GM19455 (cell line): ENCODE measurements around the gene PEAK3.

Experiments
- ATAC-seq: cut with Tn5 transposase; IDR thresholded peaks from one replicate; pipeline ENCODE4 v1.9.1; 2021; ENCODE audit not compliant: unreplicated experiment

Gene PEAK3

DNA sequence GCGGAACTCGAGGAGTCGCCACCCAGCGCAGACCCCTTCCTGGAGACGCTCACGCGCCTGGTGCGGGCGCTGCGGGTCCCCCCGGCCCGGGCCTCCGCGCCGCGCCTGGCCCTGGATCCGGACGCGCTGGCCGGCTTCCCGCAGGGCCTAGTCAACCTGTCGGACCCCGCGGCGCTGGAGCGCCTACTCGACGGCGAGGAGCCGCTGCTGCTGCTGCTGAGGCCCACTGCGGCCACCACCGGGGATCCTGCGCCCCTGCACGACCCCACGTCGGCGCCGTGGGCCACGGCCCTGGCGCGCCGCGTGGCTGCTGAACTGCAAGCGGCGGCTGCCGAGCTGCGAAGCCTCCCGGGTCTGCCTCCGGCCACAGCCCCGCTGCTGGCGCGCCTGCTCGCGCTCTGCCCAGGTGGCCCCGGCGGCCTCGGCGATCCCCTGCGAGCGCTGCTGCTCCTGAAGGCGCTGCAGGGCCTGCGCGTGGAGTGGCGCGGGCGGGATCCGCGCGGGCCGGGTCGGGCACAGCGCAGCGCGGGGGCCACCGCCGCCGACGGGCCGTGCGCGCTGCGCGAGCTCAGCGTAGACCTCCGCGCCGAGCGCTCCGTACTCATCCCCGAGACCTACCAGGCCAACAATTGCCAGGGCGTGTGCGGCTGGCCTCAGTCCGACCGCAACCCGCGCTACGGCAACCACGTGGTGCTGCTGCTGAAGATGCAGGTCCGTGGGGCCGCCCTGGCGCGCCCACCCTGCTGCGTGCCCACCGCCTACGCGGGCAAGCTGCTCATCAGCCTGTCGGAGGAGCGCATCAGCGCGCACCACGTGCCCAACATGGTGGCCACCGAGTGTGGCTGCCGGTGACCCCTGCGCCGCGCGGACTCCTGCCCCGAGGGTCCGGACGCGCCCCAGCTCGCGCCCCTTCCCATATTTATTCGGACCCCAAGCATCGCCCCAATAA is 30.6 kb downstream of the PEAK3 start:
- ATAC-seq = no peak

DNA sequence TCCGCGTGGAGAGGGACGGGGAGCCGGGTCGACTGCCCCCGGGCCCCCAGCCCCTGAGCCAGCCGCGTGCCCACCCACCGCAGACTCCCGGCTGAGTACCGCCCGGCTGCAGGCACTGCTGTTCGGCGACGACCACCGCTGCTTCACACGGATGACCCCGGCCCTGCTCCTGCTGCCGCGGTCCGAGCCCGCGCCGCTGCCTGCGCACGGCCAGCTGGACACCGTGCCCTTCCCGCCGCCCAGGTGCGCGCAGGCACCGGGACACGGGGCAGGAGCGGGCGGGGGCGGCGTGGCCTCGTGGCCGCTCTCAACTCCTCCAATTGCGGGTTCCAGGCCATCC is 31.2 kb downstream of the PEAK3 start:
- ATAC-seq = no peak

DNA sequence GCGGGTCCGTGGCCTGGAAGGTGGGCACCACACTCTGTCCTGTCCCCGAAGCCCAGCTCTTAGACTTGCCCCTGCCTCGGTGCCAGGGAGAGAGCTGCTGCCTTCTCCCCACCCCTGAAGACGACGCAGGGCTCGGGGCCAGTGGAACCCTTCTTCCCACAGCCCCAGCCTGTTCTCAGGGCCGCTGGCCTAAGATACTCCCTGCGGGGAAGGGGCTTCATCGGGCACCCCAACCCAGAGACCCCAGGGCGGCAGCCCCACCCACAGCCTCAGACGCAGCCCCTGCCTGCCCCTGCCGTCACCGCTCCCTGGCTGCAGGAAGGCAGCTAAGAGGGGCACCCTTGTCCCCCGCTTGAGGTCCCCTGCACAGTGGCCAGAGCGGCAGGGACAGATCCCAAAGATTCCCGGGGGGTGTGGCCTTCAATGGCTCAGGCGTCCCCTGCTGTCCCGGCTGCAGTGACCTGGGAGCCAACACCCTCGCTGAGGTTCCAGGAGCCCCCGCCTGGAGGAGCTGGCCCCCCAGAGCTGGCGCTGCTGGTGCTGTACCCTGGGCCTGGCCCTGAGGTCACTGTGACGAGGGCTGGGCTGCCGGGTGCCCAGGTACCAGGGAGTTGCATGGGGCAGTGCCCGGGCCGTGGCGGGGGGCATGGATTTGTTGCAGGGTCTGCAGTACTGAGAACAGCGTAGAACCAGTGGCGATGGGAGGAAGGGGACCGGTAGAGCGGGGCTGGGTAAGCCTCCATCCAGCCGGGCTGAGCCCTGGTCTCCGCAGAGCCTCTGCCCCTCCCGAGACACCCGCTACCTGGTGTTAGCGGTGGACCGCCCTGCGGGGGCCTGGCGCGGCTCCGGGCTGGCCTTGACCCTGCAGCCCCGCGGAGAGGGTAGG is 31.9 kb downstream of the PEAK3 start:
- no peak for ATAC-seq

DNA sequence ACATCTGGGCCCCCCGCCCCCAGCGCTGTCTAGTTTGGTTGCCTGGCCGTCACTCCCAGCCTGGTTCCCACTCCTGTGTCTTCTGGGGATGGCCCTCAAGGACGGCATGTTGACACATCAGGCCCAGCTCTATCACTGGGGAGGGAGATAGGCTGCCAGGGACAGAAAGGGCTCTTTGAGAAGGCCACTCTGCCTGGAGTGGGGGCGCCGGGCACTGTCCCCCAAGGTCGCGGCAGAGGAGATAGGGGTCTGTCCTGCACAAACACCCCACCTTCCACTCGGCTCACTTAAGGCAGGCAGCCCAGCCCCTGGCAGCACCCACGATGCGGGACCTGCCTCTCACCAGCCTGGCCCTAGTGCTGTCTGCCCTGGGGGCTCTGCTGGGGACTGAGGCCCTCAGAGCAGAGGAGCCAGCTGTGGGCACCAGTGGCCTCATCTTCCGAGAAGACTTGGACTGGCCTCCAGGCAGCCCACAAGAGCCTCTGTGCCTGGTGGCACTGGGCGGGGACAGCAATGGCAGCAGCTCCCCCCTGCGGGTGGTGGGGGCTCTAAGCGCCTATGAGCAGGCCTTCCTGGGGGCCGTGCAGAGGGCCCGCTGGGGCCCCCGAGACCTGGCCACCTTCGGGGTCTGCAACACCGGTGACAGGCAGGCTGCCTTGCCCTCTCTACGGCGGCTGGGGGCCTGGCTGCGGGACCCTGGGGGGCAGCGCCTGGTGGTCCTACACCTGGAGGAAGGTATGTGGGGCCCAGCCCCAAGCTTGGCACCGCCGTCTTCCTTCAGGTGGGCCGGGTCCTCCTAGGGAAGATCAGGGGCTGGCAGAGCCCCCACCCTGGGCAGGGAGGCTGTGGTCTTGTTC is 32.7 kb downstream of the PEAK3 start, which contains the start of gene AMH:
TSS of gene AMH (plus strand) at position 314 of the 857 bp plus-strand sequence. CDS start at position 324, 10 bp downstream.
- no peak for ATAC-seq

DNA sequence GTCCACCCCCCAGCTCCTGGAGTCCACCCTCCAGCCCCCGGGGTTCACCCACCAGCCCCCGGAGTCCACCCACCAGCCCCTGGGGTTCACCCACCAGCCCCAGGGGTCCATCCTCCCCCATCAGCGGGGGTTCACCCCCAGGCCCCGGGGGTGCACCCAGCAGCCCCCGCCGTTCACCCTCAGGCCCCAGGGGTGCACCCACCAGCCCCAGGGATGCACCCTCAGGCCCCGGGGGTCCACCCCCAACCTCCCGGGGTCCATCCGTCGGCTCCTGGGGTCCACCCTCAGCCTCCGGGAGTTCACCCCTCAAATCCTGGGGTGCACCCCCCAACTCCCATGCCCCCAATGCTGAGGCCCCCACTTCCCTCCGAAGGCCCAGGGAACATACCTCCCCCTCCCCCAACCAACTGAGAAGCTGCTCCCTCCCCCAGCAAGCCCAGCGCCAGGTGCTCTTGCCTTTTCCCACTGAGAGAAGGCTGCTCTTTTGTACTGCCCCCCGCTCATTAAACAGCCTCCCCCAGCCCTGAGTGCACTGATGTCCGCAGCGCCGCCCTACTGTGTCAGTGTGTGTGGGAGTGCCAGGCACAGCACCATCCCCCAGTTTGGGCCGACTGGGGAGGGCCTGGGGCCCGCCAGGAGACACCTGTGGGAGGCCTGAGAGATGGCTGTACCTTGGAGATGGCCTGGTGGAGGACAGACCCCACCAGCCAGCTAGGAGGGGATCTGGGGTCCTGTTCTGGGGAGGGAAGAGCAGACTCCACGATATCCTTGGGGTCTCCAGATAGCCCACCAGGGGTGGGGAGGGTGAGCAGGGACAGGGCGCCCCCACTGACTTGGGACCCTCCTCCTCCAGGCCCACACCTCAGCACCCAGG is 33.6 kb downstream of the PEAK3 start:
- ATAC-seq = no peak

DNA sequence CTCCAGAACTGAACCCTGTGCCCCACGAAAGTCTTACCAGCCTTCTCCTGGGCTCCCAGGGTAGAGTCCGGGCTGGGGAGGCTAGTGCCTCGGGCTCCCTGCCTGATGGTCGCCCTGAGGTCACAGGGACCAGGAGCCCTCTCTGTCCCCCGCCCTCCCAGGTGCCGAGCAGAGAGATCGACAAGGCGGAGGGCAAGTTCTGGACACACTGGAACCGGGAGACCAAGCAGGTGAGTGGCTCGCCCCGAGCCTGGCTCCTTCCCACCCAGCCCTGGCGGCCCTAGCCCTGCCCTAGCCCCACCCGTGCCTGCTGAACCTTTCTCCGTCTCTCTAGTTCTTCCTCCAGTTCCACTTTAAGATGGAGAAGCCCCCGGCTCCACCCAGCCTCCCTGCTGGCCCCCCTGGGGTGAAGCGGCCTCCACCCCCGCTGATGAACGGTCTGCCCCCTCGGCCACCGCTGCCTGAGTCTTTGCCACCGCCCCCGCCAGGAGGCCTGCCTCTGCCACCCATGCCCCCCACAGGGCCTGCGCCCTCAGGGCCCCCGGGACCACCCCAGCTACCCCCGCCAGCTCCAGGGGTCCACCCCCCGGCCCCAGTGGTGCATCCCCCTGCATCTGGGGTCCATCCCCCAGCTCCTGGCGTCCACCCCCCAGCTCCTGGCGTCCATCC is 34.4 kb downstream of the PEAK3 start:
- ATAC-seq = no peak

DNA sequence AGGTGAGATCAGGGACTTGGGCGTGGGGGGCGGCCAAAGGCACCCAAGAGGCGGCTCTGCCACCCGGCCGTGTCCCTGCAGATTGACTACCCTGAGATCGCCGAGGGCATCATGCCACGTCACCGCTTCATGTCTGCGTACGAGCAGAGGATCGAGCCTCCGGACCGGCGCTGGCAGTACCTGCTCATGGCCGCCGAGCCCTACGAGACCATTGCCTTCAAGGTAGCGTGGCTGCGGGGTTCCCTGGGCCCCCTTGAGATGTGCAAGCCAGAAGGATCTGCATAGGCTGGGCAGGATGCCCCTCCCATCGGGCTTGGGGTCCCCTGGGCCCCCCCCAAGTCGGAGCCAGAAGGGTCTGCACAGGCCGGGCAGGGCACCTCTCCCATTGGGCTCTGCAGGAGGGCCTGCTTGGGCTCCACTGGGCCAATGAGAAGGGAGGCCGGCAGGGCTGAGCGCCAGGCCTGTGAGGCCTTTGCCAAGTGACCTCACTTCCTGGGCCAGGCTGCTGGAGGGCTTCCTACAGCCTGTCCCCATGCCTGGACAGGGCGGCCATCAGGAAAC is 35.1 kb downstream of the PEAK3 start:
- ATAC-seq = no peak

DNA sequence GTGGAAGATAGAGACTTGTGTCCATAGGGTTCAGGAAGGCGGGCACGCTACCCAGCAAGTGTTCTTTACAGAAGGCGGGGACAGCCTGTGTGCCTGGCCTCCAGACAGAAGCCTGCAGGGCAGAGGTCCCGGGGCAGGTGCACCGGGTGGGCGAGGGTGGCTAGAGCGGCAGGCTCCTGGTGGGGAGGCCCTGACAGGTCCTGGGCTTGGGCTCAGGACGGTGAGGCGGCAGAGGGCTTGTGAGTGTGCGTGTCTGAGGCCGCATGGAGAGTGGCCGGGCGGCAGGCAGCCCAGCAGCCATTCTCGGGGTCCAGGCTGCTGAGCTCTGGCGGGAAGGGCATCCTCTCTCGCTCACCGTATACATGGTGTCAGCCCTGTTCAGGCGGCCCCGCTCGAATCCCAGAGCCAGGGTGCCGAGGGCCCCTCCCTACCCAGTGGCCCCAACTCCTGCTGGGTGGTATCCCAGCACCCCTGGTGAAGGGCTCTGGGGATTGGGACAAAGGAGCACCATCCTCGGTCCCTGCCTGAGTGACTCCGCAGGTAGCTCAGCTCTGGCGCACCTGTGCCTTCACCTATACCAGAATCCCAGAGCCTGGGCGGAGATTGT is 35.9 kb downstream of the PEAK3 start:
- no peak for ATAC-seq

DNA sequence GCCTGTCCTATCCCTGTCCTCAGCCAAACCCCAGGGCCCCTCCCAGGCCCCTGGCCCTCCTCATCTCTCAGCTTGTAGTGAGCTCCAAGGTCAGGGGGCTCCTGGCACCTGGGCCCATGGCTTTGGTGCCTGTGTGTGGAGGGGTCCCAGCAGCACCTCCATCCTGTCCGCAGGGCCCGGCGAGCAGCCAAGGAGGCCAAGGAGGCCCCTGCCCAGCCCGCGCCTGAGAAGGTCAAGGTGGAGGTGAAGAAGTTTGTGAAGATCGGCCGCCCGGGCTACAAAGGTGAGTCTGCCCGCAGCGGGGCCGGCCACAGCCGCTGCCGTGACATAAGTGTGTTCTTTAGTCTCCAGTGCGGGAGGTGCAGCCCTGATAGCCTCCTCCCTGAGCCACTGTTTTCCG is 36.7 kb downstream of the PEAK3 start:
- ATAC-seq = no peak

DNA sequence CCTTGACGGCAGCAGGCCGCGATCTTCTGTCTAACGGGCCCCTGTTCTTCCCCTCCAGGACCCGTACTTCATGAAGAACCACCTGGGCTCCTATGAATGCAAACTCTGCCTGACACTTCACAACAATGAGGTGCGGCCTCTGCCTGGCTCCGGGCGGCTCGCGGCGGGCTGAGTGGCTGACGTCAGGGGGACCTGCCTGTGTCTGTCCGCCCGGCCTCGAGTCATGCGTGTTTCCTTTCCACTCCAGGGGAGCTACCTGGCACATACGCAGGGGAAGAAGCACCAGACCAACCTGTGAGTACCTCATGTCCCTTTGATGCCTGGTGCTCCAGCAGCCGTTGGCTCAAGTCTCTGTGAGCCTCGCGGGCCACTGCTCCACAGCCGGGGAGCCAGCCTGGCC is 37.5 kb downstream of the PEAK3 start:
- ATAC-seq = no peak

DNA sequence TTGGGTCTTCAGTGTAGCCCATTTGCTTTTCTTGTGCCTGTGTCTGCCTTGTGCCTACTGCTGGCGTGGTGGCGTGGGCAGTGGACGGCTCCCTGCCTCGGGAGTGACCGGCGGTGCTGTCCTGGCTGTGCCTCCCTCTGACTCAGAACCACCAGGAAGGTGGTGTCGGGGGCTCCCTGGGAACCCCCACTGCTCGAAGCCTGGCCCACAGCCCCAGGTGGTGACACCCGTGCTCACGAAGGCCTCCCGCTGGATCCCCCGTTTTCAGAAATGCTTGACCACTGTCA is 37.9 kb downstream of the PEAK3 start:
- ATAC-seq = no peak

DNA sequence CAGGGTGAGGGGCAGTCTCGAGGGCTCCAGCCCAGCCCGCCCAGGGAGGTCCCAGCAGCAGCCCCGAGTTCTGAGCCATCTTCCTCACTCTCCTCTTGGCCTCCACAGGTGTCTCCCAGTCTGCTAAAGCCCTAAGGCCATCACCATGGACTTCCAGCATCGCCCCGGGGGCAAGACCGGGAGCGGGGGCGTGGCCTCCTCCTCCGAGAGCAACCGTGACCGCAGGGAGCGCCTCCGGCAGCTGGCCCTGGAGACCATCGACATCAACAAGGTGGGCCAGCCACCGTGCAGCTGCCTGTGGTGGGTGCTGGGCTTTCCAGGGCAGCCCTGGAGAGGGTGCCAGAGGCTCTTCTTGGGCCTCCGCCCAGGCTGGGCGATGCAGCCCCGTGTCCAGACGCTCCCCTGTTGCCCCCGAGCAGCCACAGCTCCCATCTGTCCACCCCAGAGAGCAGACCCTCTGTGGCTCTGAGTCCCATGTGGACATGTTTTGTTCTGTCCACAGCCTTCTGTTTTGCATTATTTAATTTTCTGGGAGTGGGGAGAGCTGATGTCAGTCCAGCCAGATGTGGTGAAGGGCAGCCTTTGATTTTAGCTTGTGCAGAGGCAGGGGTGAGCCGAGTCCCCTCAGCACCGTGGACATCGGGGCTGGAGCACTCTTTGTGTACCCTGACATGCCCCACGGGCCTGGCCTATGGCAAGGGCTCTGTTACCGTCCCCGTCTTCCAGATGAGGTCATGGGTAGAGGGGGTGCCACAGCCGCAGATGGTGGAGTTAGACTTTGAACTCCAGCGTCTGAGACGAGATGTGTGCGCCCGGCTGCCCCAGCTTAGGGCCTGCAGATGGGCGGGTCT is 38.5 kb downstream of the PEAK3 start:
- ATAC-seq = no peak

DNA sequence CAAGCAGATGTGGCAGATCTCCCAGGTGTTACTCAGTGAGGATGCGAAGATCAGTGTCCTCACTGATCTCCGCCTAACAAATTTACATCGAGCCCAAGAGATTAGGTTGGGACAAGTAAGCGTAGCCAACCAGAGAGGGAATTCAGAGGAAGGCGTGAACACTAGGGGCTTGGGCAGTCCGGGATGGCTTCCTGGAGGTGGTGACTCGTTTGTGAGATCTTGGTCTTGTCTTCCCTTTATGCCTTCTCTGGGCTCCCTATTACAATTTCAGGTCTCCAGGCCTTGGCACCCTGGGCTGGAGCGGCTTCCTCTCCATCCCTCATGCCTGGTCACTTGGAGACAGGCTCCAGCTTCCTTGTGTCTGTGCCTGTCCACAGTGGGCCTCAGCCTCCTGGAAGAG is 39.2 kb downstream of the PEAK3 start:
- no peak for ATAC-seq

DNA sequence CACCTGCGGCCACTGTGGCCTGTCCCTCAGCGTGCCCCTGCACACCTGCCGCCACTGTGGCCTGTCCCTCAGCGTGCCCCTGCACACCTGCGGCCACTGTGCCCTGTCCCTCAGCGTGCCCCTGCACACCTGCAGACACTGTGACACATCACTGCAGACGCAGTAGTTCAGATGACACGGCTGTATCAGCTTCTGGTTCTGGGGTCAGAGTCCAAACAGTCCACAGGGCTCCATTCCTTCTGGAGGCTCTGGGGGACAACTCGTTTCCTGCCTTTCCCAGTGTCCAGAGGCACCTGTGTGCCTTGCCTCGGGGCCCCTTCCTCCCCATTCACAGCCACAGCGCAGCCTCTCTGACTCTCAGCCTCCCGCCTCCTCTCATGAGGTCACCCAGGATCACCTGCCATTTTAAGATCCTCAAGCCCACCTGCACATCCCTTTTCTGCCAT is 39.9 kb downstream of the PEAK3 start:
- ATAC-seq = no peak

DNA sequence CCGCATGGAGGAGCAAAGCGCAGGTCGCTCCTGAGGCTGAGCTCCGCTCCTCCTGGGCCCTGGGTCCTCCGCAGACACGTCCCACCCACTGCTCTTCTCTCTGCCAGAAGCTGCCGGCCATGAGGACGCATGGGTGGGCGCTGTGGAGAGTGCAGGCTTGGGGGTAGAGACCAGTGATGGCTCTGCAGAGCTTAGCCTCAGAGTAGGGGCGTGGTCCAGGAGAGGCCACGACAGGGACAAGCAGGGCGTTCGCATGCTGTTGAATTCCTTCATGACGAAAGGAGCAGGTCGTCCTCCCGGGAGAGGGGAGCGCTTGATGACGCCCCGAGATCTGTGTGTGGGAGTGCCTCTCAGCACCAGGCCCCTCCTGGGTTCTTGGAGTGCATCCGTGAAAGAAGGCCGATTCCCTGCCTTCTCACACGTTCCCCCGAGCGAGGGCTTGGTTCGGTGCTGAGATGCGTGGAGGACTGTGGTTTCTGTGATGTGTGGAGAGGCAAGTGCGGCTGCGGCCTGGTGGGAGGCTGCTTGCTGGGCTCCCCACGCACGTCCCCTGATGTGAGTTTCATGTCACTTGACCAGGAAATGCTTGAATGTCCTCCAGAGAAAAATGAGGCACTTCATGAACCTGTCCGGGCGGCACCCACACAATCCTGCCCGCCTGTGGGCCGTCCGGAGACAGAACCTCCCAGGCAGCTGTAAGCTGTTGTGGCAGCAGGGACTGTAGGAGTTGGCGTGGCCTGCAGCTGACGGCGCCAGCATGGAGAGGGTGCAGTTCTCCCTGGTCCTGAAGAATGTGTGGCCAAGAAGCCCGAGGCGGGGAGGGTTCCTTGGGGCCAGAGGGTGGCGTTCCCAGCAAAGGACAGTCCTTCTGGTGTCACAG is 40.9 kb downstream of the PEAK3 start:
- no peak for ATAC-seq

DNA sequence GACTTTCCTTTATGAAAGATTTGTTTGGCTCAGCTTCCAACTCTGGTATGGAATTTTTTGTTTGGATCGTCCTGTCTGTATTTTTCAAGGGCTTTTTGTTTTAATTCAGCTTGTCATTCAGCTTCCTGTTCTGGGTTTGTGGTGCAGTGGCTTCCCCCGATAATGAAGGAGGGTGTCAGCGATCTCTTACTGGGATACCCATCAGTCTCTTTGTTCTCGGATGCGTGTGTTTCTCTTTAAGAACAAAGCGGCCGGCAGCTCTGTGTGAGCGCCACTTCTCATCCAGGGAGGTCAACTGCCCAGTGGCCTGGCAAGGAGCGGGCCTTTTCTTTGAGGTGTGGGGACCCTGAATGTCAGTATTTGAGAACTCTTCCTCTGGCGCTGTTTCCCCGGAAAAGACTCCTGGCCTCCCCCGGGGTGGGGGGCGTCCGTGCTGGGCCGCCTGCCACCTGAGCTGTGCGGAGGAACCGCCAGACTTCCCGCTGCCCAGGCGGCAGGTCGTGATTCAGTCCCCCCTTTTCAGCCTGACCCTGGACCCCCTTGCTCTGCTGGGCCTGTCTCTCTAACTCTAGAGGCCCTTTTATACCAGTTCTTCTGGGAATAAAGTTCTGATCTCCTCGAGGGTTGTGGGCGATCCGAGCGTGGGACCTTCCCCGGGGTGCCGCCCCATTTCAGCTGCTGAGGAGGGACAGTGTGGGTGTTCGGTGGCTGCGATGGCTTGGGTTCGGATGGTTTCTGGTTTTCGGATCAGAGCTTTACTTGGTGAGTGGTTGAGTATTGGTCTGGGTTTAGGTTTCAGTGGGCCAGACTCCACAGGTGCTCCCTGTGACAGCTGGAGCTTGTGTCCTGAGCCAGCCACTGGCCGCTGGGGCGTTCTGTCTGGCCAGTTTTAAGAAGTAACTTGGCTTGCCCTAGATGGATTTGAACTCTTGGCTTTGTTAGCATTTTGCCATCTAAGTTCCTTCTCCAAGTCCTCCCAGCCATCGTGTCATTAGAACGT is 41.9 kb downstream of the PEAK3 start:
- ATAC-seq = no peak
